ENCODE measurements around the gene NTF3.

DNA sequence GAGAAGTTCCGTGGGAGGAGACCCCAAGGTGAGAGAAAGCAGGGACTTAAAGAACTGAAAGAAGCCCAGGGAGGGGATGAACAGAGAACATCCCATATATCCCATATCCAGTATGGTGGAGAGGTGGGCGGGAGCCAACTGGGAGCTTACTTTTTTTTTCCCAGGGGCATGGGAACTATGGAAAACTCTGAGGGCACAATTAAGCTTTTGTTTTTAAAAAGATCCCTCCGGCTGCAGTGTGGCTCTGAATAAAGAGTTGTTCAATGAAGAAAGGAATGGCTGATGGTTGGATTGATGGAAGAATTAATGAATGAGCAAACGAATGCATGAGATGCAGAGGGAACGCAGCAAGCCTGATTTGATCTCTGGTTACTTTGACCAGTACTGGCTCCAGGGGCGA, 12.6 kb downstream of the NTF3 start:
- TF ChIP-seq, protein P1, sequence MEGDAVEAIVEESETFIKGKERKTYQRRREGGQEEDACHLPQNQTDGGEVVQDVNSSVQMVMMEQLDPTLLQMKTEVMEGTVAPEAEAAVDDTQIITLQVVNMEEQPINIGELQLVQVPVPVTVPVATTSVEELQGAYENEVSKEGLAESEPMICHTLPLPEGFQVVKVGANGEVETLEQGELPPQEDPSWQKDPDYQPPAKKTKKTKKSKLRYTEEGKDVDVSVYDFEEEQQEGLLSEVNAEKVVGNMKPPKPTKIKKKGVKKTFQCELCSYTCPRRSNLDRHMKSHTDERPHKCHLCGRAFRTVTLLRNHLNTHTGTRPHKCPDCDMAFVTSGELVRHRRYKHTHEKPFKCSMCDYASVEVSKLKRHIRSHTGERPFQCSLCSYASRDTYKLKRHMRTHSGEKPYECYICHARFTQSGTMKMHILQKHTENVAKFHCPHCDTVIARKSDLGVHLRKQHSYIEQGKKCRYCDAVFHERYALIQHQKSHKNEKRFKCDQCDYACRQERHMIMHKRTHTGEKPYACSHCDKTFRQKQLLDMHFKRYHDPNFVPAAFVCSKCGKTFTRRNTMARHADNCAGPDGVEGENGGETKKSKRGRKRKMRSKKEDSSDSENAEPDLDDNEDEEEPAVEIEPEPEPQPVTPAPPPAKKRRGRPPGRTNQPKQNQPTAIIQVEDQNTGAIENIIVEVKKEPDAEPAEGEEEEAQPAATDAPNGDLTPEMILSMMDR (conservative IDR thresholded peaks at IDR 0.05 in 1 of 2, IDR thresholded peaks at IDR 0.05 in 1 of 2; ENCODE audit: low read depth in 1 of 2, low read length in 2 of 2): no peak
- TF ChIP-seq EZH2 (IDR thresholded peaks at IDR 0.05; ENCODE audit: low read length, missing control alignments): no peak
